ENCODE data around the gene WNT9A.

WNT9A gene

GRCh38 chr1:227961651-227962466 is 14.1 kb upstream of the WNT9A start:
- TF ChIP-seq RARB (CRISPR knock-in tag; IDR thresholded peaks at IDR 0.05) (no peak), POU6F1 (CRISPR knock-in tag; IDR thresholded peaks at IDR 0.05; ENCODE audit: borderline replicate concordance, low read depth) (no peak), ESRRG (CRISPR knock-in tag; IDR thresholded peaks at IDR 0.05) (no peak), ZC3H10 (CRISPR knock-in tag; IDR thresholded peaks at IDR 0.05) (no peak), ZFP3 (CRISPR knock-in tag; IDR thresholded peaks at IDR 0.05) (no peak), ZNF8 (CRISPR knock-in tag; IDR thresholded peaks at IDR 0.05) (no peak), SNAI2 (CRISPR knock-in tag; IDR thresholded peaks at IDR 0.05) (no peak), CSRNP3 (CRISPR knock-in tag; IDR thresholded peaks at IDR 0.05) (no peak), OSR1 (CRISPR knock-in tag; IDR thresholded peaks at IDR 0.05) (no peak), TOX (CRISPR knock-in tag; IDR thresholded peaks at IDR 0.05; ENCODE audit: borderline replicate concordance) (no peak), ZNF70 (CRISPR knock-in tag; IDR thresholded peaks at IDR 0.05) (no peak)
- ATAC-seq: no peak

- no peak for ATAC-seq
- TF ChIP-seq ZFP30 (CRISPR knock-in tag; IDR thresholded peaks at IDR 0.05) (no peak), PPARA (CRISPR knock-in tag; IDR thresholded peaks at IDR 0.05; ENCODE audit: borderline replicate concordance) (no peak)
These were observed 11.7 kb upstream of the WNT9A start for GRCh38 chr1:227959325-227959860.

- TF ChIP-seq GLIS3 (CRISPR knock-in tag; IDR thresholded peaks at IDR 0.05) (no peak), ZFP30 (CRISPR knock-in tag; IDR thresholded peaks at IDR 0.05) (no peak), ZNF565 (CRISPR knock-in tag; conservative IDR thresholded peaks at IDR 0.05; ENCODE audit: low read depth) (no peak), ZNF8 (CRISPR knock-in tag; IDR thresholded peaks at IDR 0.05) (no peak), ZC3H10 (CRISPR knock-in tag; IDR thresholded peaks at IDR 0.05) (no peak)
- ATAC-seq: no peak
These were observed 11.0 kb upstream of the WNT9A start for GRCh38 chr1:227958617-227959324.

- TF ChIP-seq ZFP30 (CRISPR knock-in tag; IDR thresholded peaks at IDR 0.05) (no peak), TCF4 (CRISPR knock-in tag; IDR thresholded peaks at IDR 0.05; ENCODE audit: borderline replicate concordance) (no peak), SNAI2 (CRISPR knock-in tag; IDR thresholded peaks at IDR 0.05) (no peak), PATZ1 (CRISPR knock-in tag; IDR thresholded peaks at IDR 0.05; ENCODE audit: borderline replicate concordance) (no peak), TOX (CRISPR knock-in tag; IDR thresholded peaks at IDR 0.05; ENCODE audit: borderline replicate concordance) (no peak), ESRRG (CRISPR knock-in tag; IDR thresholded peaks at IDR 0.05) (no peak), RARB (CRISPR knock-in tag; IDR thresholded peaks at IDR 0.05) (no peak), ZNF70 (CRISPR knock-in tag; IDR thresholded peaks at IDR 0.05) (no peak), ARNTL (CRISPR knock-in tag; IDR thresholded peaks at IDR 0.05; ENCODE audit: borderline replicate concordance, low read depth) (no peak), TSHZ2 (CRISPR knock-in tag; IDR thresholded peaks at IDR 0.05) (no peak)
- ATAC-seq: no peak
These were observed 8.1 kb upstream of the WNT9A start for GRCh38 chr1:227955808-227956207.
